ENCODE data around the gene ANKRD13B.

The ANKRD13B gene

DNA sequence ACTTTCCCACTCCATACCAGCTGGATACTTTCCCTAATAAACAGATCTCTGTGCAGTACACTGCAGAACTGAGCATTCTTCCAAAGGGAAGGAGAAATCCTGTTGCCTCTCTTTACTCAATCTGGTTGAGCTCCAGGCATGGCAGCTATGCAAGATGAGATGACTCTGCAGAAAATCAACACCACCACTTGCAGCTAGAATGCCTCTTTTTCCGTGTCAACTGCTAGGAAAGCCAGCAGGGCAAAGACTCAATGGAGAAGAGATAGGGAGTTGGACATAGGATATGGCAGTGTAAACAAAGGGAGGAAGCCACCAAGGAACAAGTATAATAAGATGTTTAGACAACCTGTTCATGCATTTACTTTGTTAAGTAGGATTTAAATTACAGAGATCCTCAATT, 70.2 kb downstream of the ANKRD13B start:
- Histone ChIP-seq H3K36me3 (ENCODE audit: control insufficient read depth in 2 of 2, insufficient read depth in 1 of 2, low read length in 2 of 2) (peaks cover 15 to 23% of the 10 kb centered on the region in 2 experiments), H3K9me3 (ENCODE audit: control insufficient read depth, insufficient read depth, low read depth, low read length) (no peaks in the 10 kb centered on the region), H3K4me1 (ENCODE audit: control insufficient read depth, insufficient read depth, low read length) (no peaks in the 10 kb centered on the region), H3K4me3 (ENCODE audit: low read depth, low read length) (no peak overlapping the region), H3K27ac (ENCODE audit: extremely low read depth, low read depth, low read length) (no peak overlapping the region)
- CTCF ChIA-PET, result interaction anchor here (0.6 to 1.7 kb wide), 4 partner anchors 8 to 116 kb away, joined by 3 to 5 read pairs (median 4); no protein-coding TSS in a partner anchor
- POLR2A ChIA-PET, result interaction anchor here (0.6 kb wide), 1 partner anchor 144 kb away, joined by 6 read pairs; no protein-coding TSS in a partner anchor
- TF ChIP-seq WT1 (tag by site-specific recombination; IDR thresholded peaks at IDR 0.05) (peak; percentile 42; the same call in 1 of the 2 replicates), ZNF555 (tag by site-specific recombination; conservative IDR thresholded peaks at IDR 0.05) (no peak)
